SHP77 treated with DMSO at 0.1 percent for 48 hours (cell line): ENCODE data around the gene OR2K2.
"Not testable (repeated sequence)": the region's sequence is repeated elsewhere in the genome, so short reads cannot be mapped to it uniquely, and the experiment has no call there.

Source experiments
- DNase-seq: peaks from one replicate; lab custom pipeline; 2025; lab: John Stamatoyannopoulos, UW

OR2K2 gene

DNA sequence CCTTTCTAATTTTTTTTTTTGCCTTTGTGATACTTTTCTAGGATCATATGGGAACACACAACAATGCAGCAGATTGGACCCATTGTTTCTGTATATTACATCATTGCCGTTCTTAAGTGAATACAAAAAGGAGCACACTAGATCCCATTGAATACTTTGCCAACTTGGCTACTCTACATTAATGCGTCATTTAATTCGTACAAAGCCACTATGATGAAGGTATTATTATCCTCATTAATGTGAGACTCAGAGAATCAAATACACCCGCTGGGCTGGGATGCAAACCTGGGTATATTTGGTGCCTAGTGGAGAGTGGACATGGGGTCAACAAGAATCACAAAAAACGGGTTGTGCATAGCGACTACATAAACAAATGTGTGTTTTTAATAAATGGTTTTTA, 31.9 kb downstream of the OR2K2 start:
- DNase-seq: no peak

DNA sequence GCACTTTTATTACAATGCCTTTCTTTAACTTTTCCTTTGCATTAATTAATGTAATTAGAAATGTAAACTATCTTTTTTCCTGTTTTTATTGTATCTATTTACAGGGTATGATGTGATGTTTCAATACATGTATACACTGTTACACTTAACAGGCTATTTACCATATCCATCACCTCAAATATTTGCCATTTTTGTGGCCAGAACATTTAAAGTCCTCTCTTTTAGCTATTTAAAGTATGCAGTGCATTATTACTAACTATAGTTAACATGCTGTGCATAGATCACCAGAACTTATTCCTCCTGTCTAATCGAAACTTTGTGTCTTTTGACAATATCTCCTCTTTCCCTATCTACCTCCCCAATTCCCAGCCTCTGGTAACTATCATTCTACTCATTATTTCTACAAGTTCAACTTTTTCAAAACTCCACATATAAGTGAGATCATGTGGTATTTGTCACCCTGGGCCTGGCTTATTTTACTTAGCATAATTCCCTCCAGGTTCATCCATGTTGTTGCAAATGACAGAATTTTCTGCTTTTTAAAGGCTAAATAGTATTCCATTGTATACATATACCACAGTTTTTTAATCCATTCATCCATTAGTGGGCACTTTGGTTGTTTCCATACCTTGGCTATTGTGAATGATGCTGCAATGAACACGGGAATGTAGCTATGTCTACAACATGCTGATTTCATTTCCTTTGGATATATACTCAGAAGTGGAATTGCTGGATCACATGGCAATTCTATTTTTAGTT, 32.8 kb downstream of the OR2K2 start:
- no peak for DNase-seq

DNA sequence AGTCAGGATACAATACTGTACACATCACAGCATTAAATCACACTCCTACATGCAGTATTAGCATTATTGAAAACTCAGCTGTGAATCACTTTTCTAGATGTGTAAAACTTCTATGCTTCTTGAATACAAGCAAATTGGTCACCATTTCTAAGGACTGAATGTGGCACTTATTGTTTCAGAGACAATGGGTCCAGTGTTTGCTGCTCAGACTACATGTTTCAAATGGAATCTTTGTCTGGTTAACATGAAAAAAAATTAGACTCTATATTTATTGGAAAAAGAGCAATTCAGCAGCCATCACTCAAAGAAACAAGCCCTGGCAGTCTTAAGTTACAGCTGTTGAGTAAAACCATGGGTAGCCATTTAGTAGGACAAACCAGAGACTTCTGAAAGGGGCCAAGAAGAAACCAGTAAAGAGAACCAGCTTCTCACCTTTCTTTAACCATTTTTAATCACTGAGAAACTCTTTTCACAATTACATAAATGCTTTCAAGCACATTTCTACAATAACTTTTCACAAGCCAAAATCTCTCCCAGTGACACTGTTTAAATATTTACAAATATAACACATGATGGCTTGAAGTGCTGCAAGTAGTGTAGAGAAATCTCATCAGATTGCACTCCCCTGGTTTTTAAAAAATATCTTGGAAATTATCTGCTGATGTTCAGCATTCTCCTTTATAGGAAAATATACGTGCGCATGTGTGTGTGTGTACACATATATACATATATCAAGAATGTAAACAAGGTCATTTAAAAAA, 35.2 kb downstream of the OR2K2 start:
- DNase-seq: no peak

DNA sequence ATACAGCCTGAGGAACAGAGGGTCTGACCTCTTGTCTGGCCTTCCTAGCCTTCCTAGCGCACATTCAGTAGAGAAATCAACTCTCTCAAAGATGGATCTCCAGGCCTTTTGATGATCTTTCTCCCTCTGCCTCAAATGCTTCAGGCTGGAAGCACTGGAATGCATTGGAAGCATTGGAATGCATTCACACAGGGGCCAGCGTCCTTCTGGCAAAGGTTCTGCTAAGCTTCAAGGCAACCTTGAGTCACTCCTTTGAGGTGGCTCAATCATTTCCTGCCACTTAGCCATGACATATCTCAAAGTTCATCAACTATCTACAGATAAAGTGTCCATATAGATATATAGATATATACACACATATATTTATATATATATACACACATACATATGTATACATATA, 42.9 kb downstream of the OR2K2 start:
- DNase-seq: no peak

DNA sequence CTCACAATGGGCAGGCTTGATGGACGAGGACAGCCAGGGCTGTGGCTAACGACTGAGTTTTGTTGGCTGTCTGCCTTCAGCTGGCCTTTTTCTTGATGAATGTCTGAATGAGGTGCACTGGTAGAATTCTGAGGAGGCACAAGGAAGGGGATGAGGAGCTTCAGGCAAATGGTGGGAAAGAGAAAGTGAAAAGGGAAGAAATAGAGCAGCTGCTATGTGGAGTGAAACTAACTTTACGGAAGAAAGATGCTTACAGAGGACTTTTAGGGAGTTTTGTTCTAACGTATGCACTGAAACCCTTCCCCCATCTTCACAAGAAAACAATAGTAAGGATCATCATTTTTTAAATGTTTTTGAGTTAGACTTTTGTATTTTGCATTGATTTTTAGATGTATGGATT, 45.3 kb downstream of the OR2K2 start:
- DNase-seq: no peak

DNA sequence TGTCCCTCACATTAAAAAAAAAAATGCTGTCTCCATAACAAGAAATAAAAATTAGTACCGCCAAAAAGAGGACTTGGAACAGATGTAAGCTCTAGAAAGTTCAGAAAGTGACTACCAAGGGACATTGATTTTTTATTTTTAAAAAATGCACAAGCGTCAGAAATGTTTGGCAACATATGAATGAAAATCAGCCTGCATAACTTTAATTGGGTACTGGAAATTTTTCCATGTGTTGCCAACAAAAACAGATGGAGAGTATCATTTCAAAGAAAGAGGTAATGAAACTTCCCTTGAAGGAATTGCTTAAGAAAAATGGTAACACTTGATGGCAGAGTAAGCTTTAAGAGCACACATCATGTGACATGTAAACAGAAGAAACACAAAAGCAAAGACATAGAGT, 47.2 kb downstream of the OR2K2 start:
- DNase-seq: no peak

DNA sequence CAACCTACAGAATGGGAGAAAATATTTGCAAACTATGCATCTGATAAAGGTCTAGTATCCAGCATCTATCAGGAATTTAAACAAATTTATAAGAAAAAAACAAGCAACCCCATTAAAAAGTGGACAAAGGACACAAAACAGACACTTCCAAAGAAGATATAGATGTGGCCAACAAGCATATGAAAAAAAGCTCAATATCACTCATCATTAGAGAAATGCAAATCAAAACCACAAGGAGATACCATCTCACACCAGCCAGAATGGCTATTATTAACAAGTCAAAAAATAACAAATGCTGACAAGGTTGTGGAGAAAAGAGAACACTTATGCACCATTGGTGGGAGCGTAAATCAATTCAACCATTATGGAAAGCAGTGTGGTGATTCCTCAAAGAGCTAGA, 49.2 kb downstream of the OR2K2 start:
- DNase-seq: not testable (repeated sequence)
